Dermis blood vessel endothelial cell (primary cell): ENCODE data around the gene SAMD1. TPM values are rescaled to one million over a fixed set of nuclear protein-coding genes. Genes with fewer than 3 reads are reported as not detected.

ENCODE experiments used
- DNase-seq: peaks from one replicate; pipeline ENCODE4 v3.0.0; 2010
- total RNA-seq: library from RNA; depleted of rRNA; stranded (reverse); fragments of >200 nt; gene quantifications from 2 replicates; pipeline ENCODE4 v1.2.3, GENCODE V29; 2014

Gene SAMD1
- total RNA-seq, 1 donor from 2014 or later: 25.2 TPM

- DNase-seq: no peak
These were observed 1.7 kb downstream of the SAMD1 start for GRCh38 chr19:14088634-14089411.

DNA sequence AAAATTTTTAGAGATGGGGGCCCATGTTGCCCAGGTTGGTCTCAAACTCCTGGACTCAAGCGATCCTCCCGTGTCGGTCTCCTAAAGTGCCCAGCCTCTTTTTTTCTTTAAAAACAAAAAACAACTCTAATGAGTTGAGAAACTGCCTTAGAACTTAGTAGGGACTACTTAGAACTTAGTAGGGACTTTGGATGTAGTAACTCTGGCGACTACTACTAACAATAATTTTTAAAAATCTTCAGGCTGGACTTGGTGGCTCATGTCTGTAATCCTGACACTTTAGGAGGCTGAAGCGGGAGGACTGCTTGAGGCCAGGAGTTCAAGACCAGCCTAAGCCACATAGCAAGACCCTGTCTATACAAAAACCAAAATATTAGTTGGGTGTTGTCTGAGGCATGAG lies 4.5 kb downstream of the SAMD1 start:
- no peak for DNase-seq

DNA sequence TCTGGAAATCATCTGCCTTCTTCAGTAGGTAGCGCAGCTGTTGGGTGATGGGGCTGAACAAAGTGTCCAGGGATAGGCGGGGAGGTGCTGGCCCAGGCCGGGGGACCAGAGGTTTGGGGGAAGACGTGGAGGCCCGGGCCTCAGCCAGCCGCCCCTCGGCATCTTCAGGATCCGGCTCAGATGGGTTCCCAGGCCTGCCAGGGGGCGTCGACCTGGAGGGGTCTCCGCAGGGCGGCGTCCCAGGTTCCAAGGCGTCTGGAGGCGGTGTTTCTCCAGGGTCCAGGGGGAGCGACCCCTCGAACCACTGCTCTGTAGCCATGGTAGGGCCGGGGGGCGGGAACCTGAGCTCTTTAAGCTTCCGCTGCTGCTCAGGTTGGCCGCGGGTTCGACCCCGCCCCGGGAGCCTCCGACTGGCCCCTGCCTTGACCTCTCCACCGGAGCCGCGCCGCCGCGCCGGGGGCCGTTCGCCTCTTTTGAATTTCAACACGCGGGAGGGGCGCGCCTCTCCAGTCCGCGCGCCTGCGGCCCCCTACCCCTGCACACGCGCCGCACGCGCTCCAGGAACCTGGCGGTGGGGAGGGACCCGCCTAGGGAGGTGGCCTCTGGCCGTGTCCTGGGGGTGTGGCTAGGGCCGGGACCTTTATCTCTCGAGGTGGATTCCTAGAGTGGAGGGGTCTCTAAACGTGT lies 5.1 kb downstream of the SAMD1 start, which contains the start of gene C19orf67:
Gene C19orf67 (minus strand): TSS at position 475 of the 687 bp plus-strand sequence. CDS start 156 bp downstream, at position 319.
- DNase-seq: no peak

DNA sequence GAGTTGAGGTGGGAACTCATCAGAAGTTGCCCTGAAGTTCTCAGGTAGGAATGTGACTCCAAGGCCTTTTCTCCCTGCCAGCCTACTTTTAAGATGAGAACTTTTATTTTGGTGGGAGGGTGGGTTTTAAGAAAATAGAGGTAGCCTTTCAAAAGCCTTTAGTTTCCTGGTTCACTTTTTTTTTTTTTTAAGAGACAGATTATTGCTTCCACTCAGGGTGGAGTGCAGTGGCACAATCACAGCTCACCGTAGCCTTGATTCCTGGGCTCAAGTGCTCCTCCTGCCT lies 7.9 kb downstream of the SAMD1 start:
- no peak for DNase-seq

DNA sequence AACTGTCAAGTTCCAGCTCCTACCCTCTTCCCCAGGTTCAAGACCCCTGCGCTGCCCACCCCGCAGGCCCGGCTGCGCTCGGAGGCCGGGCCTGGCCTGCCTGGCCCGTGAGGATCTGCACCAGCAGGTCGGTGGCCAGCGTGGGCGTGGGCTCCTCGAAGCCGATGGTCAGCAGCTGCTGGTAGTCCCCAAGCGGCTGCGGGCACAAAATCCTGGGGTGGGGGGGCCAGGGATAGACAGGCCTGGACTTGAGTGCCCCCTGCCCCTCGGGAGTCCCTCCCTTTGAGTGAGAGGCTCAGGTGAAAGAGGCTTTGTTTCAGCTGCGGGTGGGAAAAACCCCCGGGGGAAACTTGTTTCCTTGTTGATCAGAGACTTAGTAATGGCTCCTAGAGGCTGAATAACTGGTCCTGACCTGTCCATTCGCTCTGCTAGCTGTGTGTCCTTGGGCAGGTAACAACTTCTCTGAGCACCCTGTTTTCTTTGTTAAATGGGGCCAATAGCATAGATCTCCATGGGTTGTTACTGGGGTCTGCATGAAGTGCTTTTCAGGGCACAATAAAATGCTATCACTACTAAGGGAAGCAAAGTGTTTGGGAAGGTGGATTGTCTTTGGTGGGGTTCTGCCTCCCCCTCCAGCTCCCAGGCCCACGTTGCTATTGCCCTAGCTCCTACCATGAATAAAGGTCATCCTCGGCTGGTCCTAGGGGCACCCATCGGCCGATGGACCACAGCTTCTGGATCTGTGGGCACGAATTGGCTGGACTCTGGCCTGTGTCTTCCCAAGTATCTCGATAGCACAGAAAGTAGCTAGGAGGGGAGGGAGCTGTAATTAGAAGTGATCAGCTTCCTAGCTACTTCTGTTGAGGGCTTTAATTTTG lies 8.5 kb downstream of the SAMD1 start:
- DNase-seq: peak; percentile 57

GRCh38 chr19:14080887-14081796 lies 9.4 kb downstream of the SAMD1 start:
- peak; percentile 99 for DNase-seq

DNA sequence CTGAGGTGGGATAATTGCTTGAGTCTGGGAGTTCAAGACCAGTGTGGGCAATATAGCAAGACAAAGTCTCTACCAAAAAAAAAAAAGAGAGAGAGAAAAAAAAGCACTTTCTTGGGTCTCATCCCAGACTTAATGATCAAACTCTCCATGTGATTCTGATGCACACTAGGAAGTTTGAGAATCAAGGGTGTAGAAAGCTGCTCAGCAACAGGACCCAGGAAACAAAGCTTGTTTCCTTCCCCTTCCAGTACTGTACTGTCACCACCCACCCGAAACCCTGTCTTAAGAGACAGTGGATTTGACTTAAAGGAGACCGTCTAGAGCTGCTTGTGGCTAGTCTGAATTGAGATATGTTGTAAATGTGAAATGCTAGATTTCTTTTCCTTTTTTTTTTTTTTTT lies 12.1 kb downstream of the SAMD1 start:
- DNase-seq: no peak

DNA sequence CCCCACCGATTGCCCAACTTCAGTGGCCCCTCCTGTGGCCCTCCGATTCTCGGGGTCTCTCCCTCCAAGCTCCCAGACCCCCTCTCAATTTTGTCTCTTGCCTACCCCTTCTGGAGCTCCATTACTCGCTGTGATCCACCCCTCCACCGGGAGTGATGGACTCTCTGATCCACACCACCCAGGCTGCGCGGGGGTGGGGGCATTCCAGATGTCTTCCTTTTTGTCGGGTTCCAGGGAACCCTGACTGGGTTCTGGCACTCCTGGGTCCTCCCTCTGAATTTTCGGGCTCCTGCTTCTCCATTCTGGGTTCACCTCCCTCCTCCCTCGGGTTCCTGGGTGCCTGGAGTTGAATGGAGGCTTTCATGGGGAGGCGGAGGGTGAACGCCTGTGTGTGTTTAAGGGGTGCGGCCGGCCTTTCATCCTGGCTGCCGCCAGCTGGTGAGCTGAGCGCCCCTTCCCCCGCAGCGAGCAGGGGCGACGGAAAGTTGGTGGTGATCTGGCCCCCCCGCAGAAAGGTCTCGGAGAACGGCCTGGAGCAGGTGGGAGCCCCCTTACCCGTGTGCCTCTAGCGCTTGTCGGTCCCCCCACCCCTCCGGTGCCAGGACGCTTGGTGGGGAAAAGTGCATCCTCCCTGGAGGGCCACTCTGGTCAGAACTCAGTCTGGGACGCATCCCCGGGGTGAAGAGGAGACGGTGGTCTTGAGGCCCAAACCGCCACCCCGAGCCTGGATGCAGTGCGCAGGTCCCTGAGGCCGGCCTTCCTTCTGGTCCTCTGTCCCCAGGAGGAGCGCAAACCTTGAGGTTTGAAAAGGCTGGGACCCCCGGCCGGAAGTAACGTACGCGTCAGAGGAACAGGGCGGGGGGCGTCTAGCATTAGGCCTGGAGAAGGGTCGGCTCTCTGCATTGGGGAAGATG lies 16.4 kb downstream of the SAMD1 start:
- no peak for DNase-seq

DNA sequence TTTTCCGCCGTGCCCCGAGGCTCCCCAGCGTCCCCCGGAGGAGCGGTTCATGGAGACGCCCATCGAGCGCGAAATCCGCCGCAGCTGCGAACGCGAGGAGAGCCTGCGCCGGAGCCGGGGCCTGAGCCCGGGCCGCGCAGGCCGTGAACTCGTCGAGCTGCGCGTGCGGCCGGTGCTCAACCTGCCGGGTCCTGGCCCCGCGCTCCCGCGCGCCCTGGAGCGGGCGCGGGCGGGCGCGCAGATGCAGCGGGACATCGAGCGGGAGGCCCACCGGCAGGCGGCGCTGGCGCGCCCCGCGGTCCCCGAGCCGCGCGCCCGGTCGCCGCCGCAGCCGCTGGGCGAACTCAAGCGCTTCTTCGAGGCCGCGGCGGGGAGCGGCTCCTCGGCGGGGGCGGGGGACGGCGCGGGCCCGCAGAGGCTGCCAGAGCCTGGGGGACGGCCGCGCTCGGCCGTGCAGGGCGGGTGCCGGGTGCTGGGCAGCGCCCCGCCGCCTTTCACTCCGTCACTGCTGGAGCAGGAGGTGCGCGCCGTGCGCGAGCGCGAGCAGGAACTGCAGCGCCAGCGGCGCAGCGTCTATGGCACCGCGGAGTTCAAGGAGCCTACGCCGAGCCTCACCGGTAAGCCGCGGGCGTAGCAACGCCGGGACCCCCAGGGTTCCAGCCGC lies 17.2 kb downstream of the SAMD1 start:
- DNase-seq: peak; percentile 85

GRCh38 chr19:14072535-14073260 lies 17.9 kb downstream of the SAMD1 start, which contains the start of gene MISP3:
MISP3 (plus strand) TSS chr19:14072786; CDS start chr19:14073310, 524 bp downstream.
- peak; percentile 60 for DNase-seq

DNA sequence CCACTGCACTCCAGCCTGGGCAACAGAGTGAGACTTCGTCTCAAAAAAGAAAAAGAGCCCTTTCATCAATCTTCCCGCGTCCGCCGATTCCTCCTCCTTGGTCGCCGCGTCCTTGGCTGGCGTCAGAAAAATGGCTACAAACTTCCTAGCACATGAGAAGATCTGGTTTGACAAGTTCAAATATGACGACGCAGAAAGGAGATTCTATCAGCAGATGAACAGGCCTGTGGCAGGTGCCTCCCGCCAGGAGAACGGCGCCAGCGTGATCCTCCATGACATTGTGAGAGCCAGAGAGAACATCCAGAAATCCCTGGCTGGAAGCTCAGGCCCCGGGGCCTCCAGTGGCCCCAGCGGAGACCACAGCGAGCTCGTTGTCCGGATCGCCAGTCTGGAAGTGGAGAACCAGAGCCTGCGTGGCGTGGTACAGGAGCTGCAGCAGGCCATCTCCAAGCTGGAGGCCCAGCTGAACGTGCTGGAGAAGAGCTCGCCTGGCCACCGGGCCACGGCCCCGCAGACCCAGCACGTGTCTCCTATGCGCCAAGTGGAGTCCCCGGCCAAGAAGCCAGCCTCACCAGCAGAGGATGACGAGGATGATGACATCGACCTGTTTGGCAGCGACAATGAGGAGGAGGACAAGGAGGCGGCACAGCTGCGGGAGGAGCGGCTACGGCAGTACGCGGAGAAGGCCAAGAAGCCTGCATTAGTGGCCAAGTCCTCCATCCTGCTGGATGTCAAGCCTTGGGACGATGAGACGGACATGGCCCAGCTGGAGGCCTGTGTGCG lies 20.1 kb downstream of the SAMD1 start:
- DNase-seq: no peak

DNA sequence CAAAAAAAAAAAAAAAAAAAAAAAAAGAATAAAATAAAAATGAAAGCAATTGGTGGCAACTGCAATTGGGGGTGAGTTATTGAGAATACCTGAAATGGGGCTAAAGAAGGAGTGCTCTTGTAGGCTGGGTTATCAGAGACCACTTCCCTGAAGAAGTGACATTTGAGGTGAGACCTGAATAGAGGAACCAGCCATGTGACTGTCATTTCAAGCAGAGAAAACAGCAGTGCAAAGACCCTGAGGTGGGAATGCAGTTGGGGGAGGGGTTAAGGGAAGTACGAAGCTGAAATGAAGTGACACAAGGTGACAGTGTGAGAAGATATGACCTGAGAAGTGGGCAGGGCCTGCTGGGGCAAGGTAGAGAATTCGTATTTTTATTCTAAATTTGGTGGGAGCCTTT lies 24.4 kb downstream of the SAMD1 start:
- DNase-seq: no peak

- no peak for DNase-seq
These were observed 27.4 kb downstream of the SAMD1 start for GRCh38 chr19:14063105-14063504.

GRCh38 chr19:14062558-14062855 lies 28.0 kb downstream of the SAMD1 start:
- DNase-seq: no peak

DNA sequence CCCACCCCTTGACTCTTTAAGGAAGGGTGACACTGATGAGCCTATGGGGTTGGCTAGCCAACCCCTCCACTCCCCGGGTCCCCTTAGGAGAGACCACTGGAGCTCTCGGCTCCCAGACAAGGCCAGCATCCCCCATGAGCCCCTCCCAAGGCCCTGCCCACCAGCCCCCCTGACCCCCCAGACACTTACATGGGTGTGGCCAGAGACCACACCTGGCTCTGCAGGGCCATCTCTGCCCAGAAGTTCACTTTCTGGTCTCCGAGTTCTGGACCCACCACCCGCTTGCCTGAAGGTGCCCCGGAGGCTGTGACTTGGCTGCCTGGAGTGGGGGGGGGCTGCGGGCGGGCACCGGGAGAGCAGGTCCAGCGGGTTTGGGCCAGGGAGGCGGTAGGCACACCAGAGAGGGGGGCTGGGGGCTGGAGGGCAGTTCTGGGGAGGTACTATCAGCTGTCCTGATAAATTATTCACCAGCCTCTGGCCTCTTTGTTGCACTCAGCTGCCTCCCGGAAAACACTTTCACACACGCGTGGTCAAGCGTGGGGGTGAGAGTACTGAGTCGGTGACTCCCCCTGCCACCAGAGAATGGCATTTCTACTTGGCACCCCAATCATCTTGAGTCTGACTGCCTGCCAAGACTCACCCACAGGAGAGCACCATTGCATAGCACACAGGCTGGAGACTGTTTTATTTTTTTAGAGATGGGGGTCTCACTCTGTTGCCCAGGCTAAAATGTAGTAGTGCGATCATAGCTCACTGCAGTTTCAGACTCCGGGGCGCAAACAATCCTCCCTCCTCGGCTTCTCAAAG lies 28.6 kb downstream of the SAMD1 start, which contains the start of gene PALM3:
Gene PALM3 (minus strand): TSS at position 326 of the 807 bp plus-strand sequence. CDS start 96 bp downstream, at position 230.
- no peak for DNase-seq

DNA sequence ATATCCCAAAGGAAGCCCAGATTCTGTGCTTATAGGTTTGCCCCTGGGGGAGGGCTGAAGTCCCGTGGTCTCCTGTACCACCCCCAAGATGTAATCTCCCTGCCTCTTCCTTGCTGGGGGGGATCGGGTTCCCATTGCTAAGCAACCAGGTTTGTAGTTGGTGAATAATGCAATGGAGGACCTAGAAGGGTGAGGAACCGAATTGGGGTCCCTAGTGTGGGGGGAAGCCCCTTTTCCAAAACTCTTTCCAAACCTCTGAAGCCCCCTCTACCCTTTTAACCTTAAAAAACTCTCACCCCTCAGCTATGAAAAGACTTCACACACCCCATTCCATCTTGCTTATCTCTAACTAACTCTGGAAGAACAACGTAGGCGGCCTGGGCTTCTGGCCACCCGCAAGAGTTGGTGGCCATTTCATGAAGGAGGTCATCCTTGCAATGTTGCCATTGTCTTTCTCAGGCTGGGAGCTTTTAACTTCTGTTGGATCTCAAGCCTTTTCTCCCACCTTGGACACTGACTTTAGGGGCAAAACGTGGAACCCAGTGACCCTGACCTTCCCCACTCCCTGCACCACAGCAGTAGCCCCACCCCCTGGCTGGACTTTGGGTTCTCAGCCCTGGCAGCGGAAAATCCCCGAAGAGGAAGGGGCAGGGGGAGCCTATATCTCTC lies 29.3 kb downstream of the SAMD1 start:
- no peak for DNase-seq

DNA sequence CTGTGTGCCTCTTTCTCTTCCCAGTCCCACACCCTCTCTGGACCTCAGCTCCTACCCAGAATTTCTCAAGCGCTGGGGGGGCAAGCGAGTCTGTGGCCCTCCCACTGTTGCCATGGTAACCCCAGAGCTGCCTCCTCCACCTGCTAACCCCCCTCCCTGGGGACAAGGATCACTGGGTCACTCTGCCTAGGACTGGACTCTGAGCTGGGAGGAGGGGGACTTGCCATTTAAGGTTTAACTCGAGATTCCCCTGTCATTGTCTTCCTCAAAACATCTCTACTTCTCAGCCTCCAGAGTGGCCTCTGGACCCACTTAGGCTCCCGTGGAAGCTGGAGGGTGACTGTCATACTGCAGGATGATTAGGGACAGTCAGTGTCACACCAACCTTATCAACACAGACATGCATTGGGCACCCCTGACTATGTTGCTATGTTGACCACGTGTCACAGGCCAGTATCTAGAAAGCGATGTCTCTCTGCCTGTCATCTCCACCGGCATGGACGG lies 30.8 kb downstream of the SAMD1 start:
- no peak for DNase-seq
